ENCODE results near the gene CTBS.

The CTBS gene

GRCh38 chr1:84583648-84584047 is 9.4 kb upstream of the CTBS start:
- Histone ChIP-seq H3K23ac (ENCODE audit: low read length) (no peak overlapping the region), H3K56ac (ENCODE audit: low read length) (peak overlapping the region; percentile 47), H3K4me3 (ENCODE audit: low read length) (no peak overlapping the region), H4K8ac (ENCODE audit: low read depth, low read length) (no peak overlapping the region), H3K4ac (ENCODE audit: low read depth, low read length) (no peak overlapping the region), H3K79me2 (ENCODE audit: control insufficient read depth, insufficient read depth, low read length) (no peaks in the 10 kb centered on the region), H2AK5ac (ENCODE audit: low read length) (no peak overlapping the region), H2BK5ac (ENCODE audit: low read length) (no peak overlapping the region), H3K27me3 (ENCODE audit: insufficient read depth, low read length, poor library complexity) (no peaks in the 10 kb centered on the region), H3K79me1 (ENCODE audit: low read length) (no peaks in the 10 kb centered on the region), H3K27ac (ENCODE audit: low read depth, low read length) (no peak overlapping the region), H4K5ac (ENCODE audit: low read length) (no peak overlapping the region), H2BK15ac (replicated peaks; ENCODE audit: low read depth) (peak overlapping the region; percentile 25), H3K4me2 (ENCODE audit: low read length) (no peak overlapping the region), H3K36me3 (ENCODE audit: control insufficient read depth, insufficient read depth, low read length) (no peaks in the 10 kb centered on the region), H2BK120ac (ENCODE audit: low read depth, low read length) (no peak overlapping the region), H3K9ac (ENCODE audit: low read length) (no peak overlapping the region), H3K18ac (ENCODE audit: low read length) (peak overlapping the region; percentile 20), H3K4me1 (ENCODE audit: control insufficient read depth, low read depth, low read length) (peaks cover 2% of the 10 kb centered on the region)
- DNase-seq: no peak
- no CpG with 5 or more reads among the region's 10 CpGs for WGBS (ENCODE audit: extremely low coverage, insufficient coverage, low lambda C conversion rate)

GRCh38 chr1:84582802-84583587 is 8.8 kb upstream of the CTBS start:
- no peak overlapping the region for H3K56ac ChIP-seq (ENCODE audit: low read length)
- H3K4me1 ChIP-seq (ENCODE audit: control insufficient read depth, low read depth, low read length): peaks cover 2% of the 10 kb centered on the region
- no CpG with 5 or more reads among the region's 7 CpGs for WGBS (ENCODE audit: extremely low coverage, insufficient coverage, low lambda C conversion rate)
- DNase-seq: peak; percentile 79
- no peaks in the 10 kb centered on the region for H3K36me3 ChIP-seq (ENCODE audit: control insufficient read depth, insufficient read depth, low read length)
- H3K79me2 ChIP-seq (ENCODE audit: control insufficient read depth, insufficient read depth, low read length): no peaks in the 10 kb centered on the region
- H3K4me2 ChIP-seq (ENCODE audit: low read length): no peak overlapping the region
- no peaks in the 10 kb centered on the region for H3K27me3 ChIP-seq (ENCODE audit: insufficient read depth, low read length, poor library complexity)
- no peak overlapping the region for H2AK5ac ChIP-seq (ENCODE audit: low read length)
- H3K18ac ChIP-seq (ENCODE audit: low read length): peak overlapping the region; percentile 20
- H4K8ac ChIP-seq (ENCODE audit: low read depth, low read length): no peak overlapping the region
- H2BK15ac ChIP-seq (replicated peaks; ENCODE audit: low read depth): peak overlapping the region; percentile 25
- H3K4me3 ChIP-seq (ENCODE audit: low read length): no peak overlapping the region
- H3K27ac ChIP-seq (ENCODE audit: low read depth, low read length): peak overlapping the region; percentile 13
- no peak overlapping the region for H3K4ac ChIP-seq (ENCODE audit: low read depth, low read length)
- H4K5ac ChIP-seq (ENCODE audit: low read length): no peak overlapping the region
- H3K23ac ChIP-seq (ENCODE audit: low read length): no peak overlapping the region
- H3K9ac ChIP-seq (ENCODE audit: low read length): no peak overlapping the region
- H2BK120ac ChIP-seq (ENCODE audit: low read depth, low read length): no peak overlapping the region
- no peaks in the 10 kb centered on the region for H3K79me1 ChIP-seq (ENCODE audit: low read length)
- no peak overlapping the region for H2BK5ac ChIP-seq (ENCODE audit: low read length)

- Histone ChIP-seq H2BK5ac (ENCODE audit: low read length) (no peak overlapping the region), H3K4me2 (ENCODE audit: low read length) (no peak overlapping the region), H3K9ac (ENCODE audit: low read length) (no peak overlapping the region), H3K4me3 (ENCODE audit: low read length) (no peak overlapping the region), H3K23ac (ENCODE audit: low read length) (no peak overlapping the region), H3K27me3 (ENCODE audit: insufficient read depth, low read length, poor library complexity) (no peaks in the 10 kb centered on the region), H3K79me1 (ENCODE audit: low read length) (no peaks in the 10 kb centered on the region), H4K8ac (ENCODE audit: low read depth, low read length) (no peak overlapping the region), H3K4me1 (ENCODE audit: control insufficient read depth, low read depth, low read length) (peaks cover 2% of the 10 kb centered on the region), H3K18ac (ENCODE audit: low read length) (no peak overlapping the region), H2BK120ac (ENCODE audit: low read depth, low read length) (no peak overlapping the region), H3K4ac (ENCODE audit: low read depth, low read length) (no peak overlapping the region), H3K56ac (ENCODE audit: low read length) (no peak overlapping the region), H2BK15ac (replicated peaks; ENCODE audit: low read depth) (no peak overlapping the region), H2AK5ac (ENCODE audit: low read length) (peak overlapping the region; percentile 50), H3K79me2 (ENCODE audit: control insufficient read depth, insufficient read depth, low read length) (no peaks in the 10 kb centered on the region), H3K27ac (ENCODE audit: low read depth, low read length) (no peak overlapping the region), H3K36me3 (ENCODE audit: control insufficient read depth, insufficient read depth, low read length) (no peaks in the 10 kb centered on the region), H4K5ac (ENCODE audit: low read length) (no peak overlapping the region)
- no CpG with 5 or more reads among the region's 3 CpGs for WGBS (ENCODE audit: extremely low coverage, insufficient coverage, low lambda C conversion rate)
- DNase-seq: no peak
Observed at GRCh38 chr1:84581648-84582047, 7.4 kb upstream of the CTBS start.

- Histone ChIP-seq H2BK15ac (replicated peaks; ENCODE audit: low read depth) (no peak overlapping the region), H4K8ac (ENCODE audit: low read depth, low read length) (no peak overlapping the region), H2AK5ac (ENCODE audit: low read length) (no peak overlapping the region), H3K36me3 (ENCODE audit: control insufficient read depth, insufficient read depth, low read length) (no peaks in the 10 kb centered on the region), H3K9ac (ENCODE audit: low read length) (no peak overlapping the region), H2BK5ac (ENCODE audit: low read length) (no peak overlapping the region), H3K4me2 (ENCODE audit: low read length) (no peak overlapping the region), H4K5ac (ENCODE audit: low read length) (no peak overlapping the region), H3K4ac (ENCODE audit: low read depth, low read length) (no peak overlapping the region), H3K56ac (ENCODE audit: low read length) (no peak overlapping the region), H3K79me1 (ENCODE audit: low read length) (no peaks in the 10 kb centered on the region), H2BK120ac (ENCODE audit: low read depth, low read length) (no peak overlapping the region), H3K4me1 (ENCODE audit: control insufficient read depth, low read depth, low read length) (no peaks in the 10 kb centered on the region), H3K18ac (ENCODE audit: low read length) (no peak overlapping the region), H3K79me2 (ENCODE audit: control insufficient read depth, insufficient read depth, low read length) (no peaks in the 10 kb centered on the region), H3K4me3 (ENCODE audit: low read length) (no peak overlapping the region), H3K23ac (ENCODE audit: low read length) (no peak overlapping the region), H3K27me3 (ENCODE audit: insufficient read depth, low read length, poor library complexity) (no peaks in the 10 kb centered on the region), H3K27ac (ENCODE audit: low read depth, low read length) (no peak overlapping the region)
- no peak for DNase-seq
- no CpG with 5 or more reads among the region's 7 CpGs for WGBS (ENCODE audit: extremely low coverage, insufficient coverage, low lambda C conversion rate)
Observed at GRCh38 chr1:84574936-84575335, 696 bp upstream of the CTBS start.

GRCh38 chr1:84573481-84573966 is 716 bp downstream of the CTBS start:
- H4K5ac ChIP-seq (ENCODE audit: low read length): no peak overlapping the region
- peak overlapping the region; percentile 85 for H3K4me2 ChIP-seq (ENCODE audit: low read length)
- peak overlapping the region; percentile 82 for H3K4me3 ChIP-seq (ENCODE audit: low read length)
- no peak overlapping the region for H3K4ac ChIP-seq (ENCODE audit: low read depth, low read length)
- no CpG with 5 or more reads among the region's 5 CpGs for WGBS (ENCODE audit: extremely low coverage, insufficient coverage, low lambda C conversion rate)
- H3K56ac ChIP-seq (ENCODE audit: low read length): peak overlapping the region; percentile 97
- peak overlapping the region; percentile 88 for H3K27ac ChIP-seq (ENCODE audit: low read depth, low read length)
- no peaks in the 10 kb centered on the region for H3K79me1 ChIP-seq (ENCODE audit: low read length)
- no peaks in the 10 kb centered on the region for H3K36me3 ChIP-seq (ENCODE audit: control insufficient read depth, insufficient read depth, low read length)
- H3K79me2 ChIP-seq (ENCODE audit: control insufficient read depth, insufficient read depth, low read length): no peaks in the 10 kb centered on the region
- H3K23ac ChIP-seq (ENCODE audit: low read length): no peak overlapping the region
- no peaks in the 10 kb centered on the region for H3K27me3 ChIP-seq (ENCODE audit: insufficient read depth, low read length, poor library complexity)
- no peak overlapping the region for H2BK120ac ChIP-seq (ENCODE audit: low read depth, low read length)
- H2BK15ac ChIP-seq (replicated peaks; ENCODE audit: low read depth): no peak overlapping the region
- no peak overlapping the region for H2BK5ac ChIP-seq (ENCODE audit: low read length)
- no peak overlapping the region for H4K8ac ChIP-seq (ENCODE audit: low read depth, low read length)
- no peaks in the 10 kb centered on the region for H3K4me1 ChIP-seq (ENCODE audit: control insufficient read depth, low read depth, low read length)
- H3K9ac ChIP-seq (ENCODE audit: low read length): peak overlapping the region; percentile 98
- H2AK5ac ChIP-seq (ENCODE audit: low read length): no peak overlapping the region
- H3K18ac ChIP-seq (ENCODE audit: low read length): peak overlapping the region; percentile 53
- no peak for DNase-seq

- no peak for DNase-seq
- Histone ChIP-seq H3K4ac (ENCODE audit: low read depth, low read length) (no peak overlapping the region), H2AK5ac (ENCODE audit: low read length) (no peak overlapping the region), H4K5ac (ENCODE audit: low read length) (no peak overlapping the region), H4K8ac (ENCODE audit: low read depth, low read length) (no peak overlapping the region), H2BK15ac (replicated peaks; ENCODE audit: low read depth) (no peak overlapping the region), H3K4me1 (ENCODE audit: control insufficient read depth, low read depth, low read length) (no peaks in the 10 kb centered on the region), H3K23ac (ENCODE audit: low read length) (no peak overlapping the region), H2BK120ac (ENCODE audit: low read depth, low read length) (no peak overlapping the region), H3K18ac (ENCODE audit: low read length) (no peak overlapping the region), H3K9ac (ENCODE audit: low read length) (no peak overlapping the region), H3K4me2 (ENCODE audit: low read length) (no peak overlapping the region), H3K36me3 (ENCODE audit: control insufficient read depth, insufficient read depth, low read length) (no peaks in the 10 kb centered on the region), H3K79me1 (ENCODE audit: low read length) (no peaks in the 10 kb centered on the region), H3K27ac (ENCODE audit: low read depth, low read length) (no peak overlapping the region), H3K27me3 (ENCODE audit: insufficient read depth, low read length, poor library complexity) (no peaks in the 10 kb centered on the region), H2BK5ac (ENCODE audit: low read length) (no peak overlapping the region), H3K79me2 (ENCODE audit: control insufficient read depth, insufficient read depth, low read length) (no peaks in the 10 kb centered on the region), H3K4me3 (ENCODE audit: low read length) (no peak overlapping the region), H3K56ac (ENCODE audit: low read length) (no peak overlapping the region)
- no CpG with 5 or more reads among the region's 2 CpGs for WGBS (ENCODE audit: extremely low coverage, insufficient coverage, low lambda C conversion rate)
Observed at GRCh38 chr1:84571150-84571535, 3.1 kb downstream of the CTBS start.

All from mesendoderm (in vitro differentiated cells).